Epidermal melanocyte (primary cell): ENCODE data around the gene SPATS2.
"Not testable (repeated sequence)": the region's sequence is repeated elsewhere in the genome, so short reads cannot be mapped to it uniquely, and the experiment has no call there.

Source experiments
- DNase-seq: peaks from one replicate; pipeline ENCODE4 v3.0.0; 2011; ENCODE audit warnings: low spot score; ENCODE audit not compliant: insufficient read length

The SPATS2 gene

GRCh38 chr12:49403971-49404450, 36.7 kb downstream of the SPATS2 start:
- DNase-seq: no peak

- DNase-seq: no peak
These were observed 37.7 kb downstream of the SPATS2 start for GRCh38 chr12:49404956-49405355.

GRCh38 chr12:49410818-49411217, 43.6 kb downstream of the SPATS2 start:
- DNase-seq: no peak

- DNase-seq: no peak
These were observed 45.7 kb downstream of the SPATS2 start for GRCh38 chr12:49413010-49413409.

- DNase-seq: no peak
These were observed 46.5 kb downstream of the SPATS2 start for GRCh38 chr12:49413796-49414195.

- no peak for DNase-seq
These were observed 47.1 kb downstream of the SPATS2 start for GRCh38 chr12:49414364-49414763.

- DNase-seq: no peak
These were observed 48.3 kb downstream of the SPATS2 start for GRCh38 chr12:49415521-49415970.

- DNase-seq: no peak
These were observed 49.6 kb downstream of the SPATS2 start for GRCh38 chr12:49416892-49417291.

GRCh38 chr12:49417558-49417957, 50.3 kb downstream of the SPATS2 start:
- no peak for DNase-seq

GRCh38 chr12:49420556-49420955, 53.3 kb downstream of the SPATS2 start:
- no peak for DNase-seq

- no peak for DNase-seq
These were observed 54.9 kb downstream of the SPATS2 start for GRCh38 chr12:49422114-49422513.

GRCh38 chr12:49428793-49429192, 61.5 kb downstream of the SPATS2 start:
- DNase-seq: no peak

- DNase-seq: no peak
These were observed 65.4 kb downstream of the SPATS2 start for GRCh38 chr12:49432616-49433015.

GRCh38 chr12:49436799-49437198, 69.5 kb downstream of the SPATS2 start:
- DNase-seq: not testable (repeated sequence)

- DNase-seq: no peak
These were observed 71.8 kb downstream of the SPATS2 start for GRCh38 chr12:49439042-49439441.

GRCh38 chr12:49440035-49440434, 72.8 kb downstream of the SPATS2 start:
- DNase-seq: no peak

GRCh38 chr12:49442915-49443314, 75.7 kb downstream of the SPATS2 start:
- DNase-seq: no peak

GRCh38 chr12:49446571-49446970, 79.3 kb downstream of the SPATS2 start:
- no peak for DNase-seq

- no peak for DNase-seq
These were observed 81.6 kb downstream of the SPATS2 start for GRCh38 chr12:49448858-49449257.

GRCh38 chr12:49451468-49452259, 84.4 kb downstream of the SPATS2 start:
- DNase-seq: no peak

- no peak for DNase-seq
These were observed 88.2 kb downstream of the SPATS2 start for GRCh38 chr12:49455501-49455900.

GRCh38 chr12:49456131-49456679, 88.9 kb downstream of the SPATS2 start:
- DNase-seq: no peak

GRCh38 chr12:49458816-49459215, 91.6 kb downstream of the SPATS2 start:
- no peak for DNase-seq
